GM19240 (cell line): ENCODE results near the gene CRYBB1.
"Not testable (repeated sequence)": the region's sequence is repeated elsewhere in the genome, so short reads cannot be mapped to it uniquely, and the experiment has no call there.

Source experiments
- DNase-seq: peaks from one replicate; pipeline ENCODE4 v3.0.0; 2011; ENCODE audit warnings: low spot score; ENCODE audit not compliant: insufficient read length

The CRYBB1 gene

GRCh38 chr22:26636296-26636695, 18.5 kb upstream of the CRYBB1 start:
- no peak for DNase-seq

- DNase-seq, result no peak
Observed at GRCh38 chr22:26635117-26635516, 17.3 kb upstream of the CRYBB1 start.

GRCh38 chr22:26634189-26634588, 16.4 kb upstream of the CRYBB1 start:
- DNase-seq, result no peak

DNA sequence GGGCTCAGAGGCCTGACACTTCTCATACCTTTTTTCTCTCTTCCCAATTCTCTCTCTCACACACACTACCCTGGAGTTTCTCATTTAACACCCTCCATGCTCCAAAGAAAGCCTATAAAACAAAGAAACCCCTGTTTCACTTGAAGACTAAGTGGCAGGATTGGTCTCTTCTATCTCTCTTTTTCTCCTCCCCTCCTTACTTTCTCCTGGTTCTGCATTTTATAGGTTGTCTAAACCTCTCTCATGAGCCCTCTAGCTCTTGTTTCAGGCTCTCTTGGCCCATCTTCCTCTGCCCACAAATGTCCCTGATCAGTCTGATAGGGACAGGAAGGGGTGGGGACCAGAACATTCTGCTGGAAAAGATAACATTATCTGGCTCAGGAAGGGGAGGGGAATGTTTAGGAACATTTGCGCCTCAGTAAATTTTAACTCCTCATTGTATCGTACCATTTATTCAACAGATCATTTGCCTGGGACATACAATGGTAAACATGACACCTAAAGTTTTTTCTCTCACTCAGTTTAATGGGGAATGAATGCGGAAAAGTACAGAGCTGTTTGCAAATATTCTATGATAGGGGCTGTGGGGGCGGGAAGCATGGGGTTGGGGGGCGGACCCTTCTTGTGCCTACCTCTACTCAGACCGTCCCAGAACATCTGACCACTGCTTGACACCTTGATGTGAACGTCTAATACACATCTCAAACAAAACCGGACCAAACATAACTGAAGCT, 14.8 kb upstream of the CRYBB1 start:
- no peak for DNase-seq

GRCh38 chr22:26631282-26631681, 13.5 kb upstream of the CRYBB1 start:
- DNase-seq, result no peak

DNA sequence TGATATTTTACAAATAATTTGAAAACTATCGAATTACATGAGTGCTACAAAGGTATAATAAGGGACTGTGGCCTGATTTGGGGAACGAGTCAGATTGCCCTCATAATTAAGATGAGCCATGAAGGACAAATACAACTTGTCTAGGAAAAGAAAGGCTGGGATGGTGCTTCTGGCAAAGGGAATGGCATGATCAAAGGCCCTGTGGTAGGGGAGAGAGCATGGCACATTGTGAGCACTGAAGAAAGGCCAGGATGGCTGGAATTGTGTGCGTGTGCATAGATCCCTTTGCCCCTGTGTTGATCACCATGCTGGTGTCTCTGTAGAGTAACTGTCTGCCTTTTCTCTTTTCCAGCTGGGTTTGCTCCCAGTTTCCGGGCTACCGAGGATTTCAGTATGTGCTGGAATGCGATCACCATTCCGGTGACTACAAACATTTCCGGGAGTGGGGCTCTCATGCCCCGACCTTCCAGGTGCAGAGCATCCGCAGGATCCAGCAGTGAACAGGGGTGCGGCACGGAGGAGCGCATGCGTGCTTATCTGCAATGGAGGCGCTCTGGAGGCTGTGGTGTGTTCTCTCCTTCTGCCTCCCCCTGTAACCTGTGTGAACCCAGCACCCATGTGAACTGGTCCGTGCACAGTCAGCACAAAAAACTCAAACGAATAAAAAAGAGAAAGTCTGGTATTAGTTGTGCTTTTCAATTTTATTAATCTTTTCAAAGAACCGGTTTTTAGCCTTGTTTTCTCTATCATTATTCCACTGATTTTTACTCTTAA, 12.3 kb upstream of the CRYBB1 start:
- no peak for DNase-seq

- DNase-seq, result no peak
Observed at GRCh38 chr22:26624803-26625202, 7.0 kb upstream of the CRYBB1 start.

DNA sequence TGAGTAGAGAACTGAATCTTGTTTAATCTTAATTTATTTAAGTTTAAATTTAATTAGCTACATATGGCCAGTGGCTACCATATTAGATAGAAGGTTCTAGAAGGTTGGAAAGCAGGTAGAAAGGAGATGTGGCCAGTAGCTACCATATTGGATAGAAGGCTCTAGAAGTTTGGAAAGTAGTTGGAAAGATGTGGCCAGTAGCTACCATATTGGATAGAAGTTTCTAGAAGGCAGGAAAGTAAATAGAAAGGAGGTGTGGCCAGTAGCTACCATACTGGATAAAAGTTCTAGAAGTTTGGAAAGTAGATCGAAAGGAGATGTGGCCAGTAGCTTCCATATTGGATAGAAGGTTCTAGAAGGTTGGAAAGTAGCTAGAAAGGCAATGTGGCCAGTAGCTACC, 6.2 kb upstream of the CRYBB1 start:
- no peak for DNase-seq

- no peak for DNase-seq
Observed at GRCh38 chr22:26621663-26622062, 3.8 kb upstream of the CRYBB1 start, which contains the start of gene CRYBA4. Gene CRYBA4, plus strand, starts transcription at chr22:26621963. Its CDS starts 634 bp downstream, at chr22:26622597.

DNA sequence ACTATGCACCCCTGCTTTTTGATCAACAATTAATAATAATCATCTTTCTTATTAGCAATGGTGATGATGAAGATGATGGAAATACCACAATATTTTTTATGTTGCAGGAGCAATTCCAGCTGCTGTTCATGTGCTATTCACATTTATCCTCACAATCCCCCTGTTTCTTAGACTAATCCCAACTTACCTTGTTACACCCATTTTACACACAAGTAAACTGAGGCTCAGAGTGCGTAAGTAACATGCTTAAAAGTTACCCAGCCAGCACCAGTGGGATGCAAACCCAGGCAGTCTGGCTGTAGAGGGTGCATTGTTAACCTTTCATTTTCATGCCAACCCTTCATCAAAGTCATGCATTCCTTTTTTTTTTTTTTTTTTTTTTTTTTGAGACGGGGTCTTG, 2.4 kb upstream of the CRYBB1 start:
- no peak for DNase-seq

- no peak for DNase-seq
Observed at GRCh38 chr22:26619510-26619909, 1.7 kb upstream of the CRYBB1 start.

GRCh38 chr22:26618455-26618854, 628 bp upstream of the CRYBB1 start:
- no peak for DNase-seq

DNA sequence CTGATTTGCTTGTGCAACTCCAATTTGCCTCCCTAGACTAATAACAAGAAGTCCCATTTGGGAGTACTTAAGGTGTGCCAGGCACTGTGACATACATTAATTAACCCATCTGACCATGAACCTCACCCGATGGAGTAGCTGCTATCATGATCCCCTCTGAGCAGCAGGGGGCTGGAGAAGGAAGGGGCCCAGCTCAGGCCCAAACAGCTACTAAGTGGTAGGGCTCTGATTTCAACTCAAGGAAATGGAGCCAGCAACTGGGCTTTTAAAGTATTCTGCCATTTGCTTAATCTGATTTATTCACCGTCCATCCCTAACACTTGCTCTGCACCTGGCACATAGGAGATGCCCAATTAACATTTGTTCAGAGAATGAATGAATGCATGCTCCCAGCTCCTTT, 1.2 kb downstream of the CRYBB1 start:
- no peak for DNase-seq

GRCh38 chr22:26615830-26616435, 1.9 kb downstream of the CRYBB1 start:
- DNase-seq, result no peak

DNA sequence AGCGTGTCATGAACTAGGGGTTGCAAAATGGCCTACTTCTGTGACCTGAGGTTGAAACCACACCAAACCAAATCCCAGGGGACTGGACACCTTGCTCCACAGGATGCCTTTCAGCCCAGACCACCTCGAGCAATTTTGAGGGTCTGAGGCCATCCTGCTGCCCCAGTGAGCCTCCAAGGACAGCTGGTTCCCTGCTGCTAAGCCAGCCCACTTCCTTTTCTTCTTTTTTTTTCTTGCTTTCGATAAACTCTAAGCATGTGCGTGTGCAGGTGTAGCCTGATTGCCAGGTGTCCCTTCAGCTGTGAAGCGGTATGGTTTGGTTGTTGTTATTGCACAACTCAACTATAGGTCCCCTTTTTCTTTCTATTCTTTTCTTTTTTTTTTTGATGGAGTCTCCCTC, 2.7 kb downstream of the CRYBB1 start:
- peak; percentile 44 for DNase-seq

- DNase-seq, result no peak
Observed at GRCh38 chr22:26614322-26614721, 3.5 kb downstream of the CRYBB1 start.

GRCh38 chr22:26613753-26614152, 4.1 kb downstream of the CRYBB1 start:
- not testable (repeated sequence) for DNase-seq

DNA sequence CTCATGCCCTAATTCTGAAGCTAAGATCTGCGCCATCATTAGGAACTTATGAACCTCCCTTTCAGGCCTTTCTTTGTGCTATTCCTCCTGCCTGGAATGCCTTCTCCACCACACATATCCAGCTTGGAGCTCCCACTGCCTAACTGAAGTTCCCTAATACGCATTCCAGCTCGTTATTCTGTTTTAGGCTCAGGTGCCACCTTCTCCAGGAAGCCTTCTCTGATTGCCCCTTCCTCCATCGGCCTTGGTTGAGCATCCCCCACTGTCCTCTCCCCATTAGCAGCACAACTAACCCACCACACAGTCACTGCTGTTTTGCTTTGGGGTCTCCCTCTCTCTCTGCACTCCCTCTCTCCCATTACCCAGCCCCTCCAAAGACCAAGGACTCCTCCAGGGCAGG, 5.2 kb downstream of the CRYBB1 start:
- no peak for DNase-seq

DNA sequence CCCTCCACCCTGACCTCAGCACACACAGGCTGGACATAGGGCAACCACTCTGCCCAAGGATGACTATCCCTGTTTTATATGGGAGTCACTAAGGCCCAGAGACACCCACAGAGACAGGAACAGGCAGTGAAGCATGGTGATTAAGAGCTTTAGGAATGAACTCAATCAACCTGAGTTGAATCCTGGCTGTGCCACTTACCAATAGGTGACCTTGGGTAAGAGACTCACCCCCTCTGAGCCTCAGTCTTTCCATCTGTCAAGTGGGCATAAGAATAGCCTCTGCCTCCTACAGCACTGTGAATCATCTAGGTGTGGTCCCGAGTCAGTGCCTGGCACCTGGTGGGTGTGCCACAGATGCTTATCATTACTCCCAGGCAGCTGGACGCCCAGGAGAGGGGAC, 6.8 kb downstream of the CRYBB1 start:
- DNase-seq, result no peak

DNA sequence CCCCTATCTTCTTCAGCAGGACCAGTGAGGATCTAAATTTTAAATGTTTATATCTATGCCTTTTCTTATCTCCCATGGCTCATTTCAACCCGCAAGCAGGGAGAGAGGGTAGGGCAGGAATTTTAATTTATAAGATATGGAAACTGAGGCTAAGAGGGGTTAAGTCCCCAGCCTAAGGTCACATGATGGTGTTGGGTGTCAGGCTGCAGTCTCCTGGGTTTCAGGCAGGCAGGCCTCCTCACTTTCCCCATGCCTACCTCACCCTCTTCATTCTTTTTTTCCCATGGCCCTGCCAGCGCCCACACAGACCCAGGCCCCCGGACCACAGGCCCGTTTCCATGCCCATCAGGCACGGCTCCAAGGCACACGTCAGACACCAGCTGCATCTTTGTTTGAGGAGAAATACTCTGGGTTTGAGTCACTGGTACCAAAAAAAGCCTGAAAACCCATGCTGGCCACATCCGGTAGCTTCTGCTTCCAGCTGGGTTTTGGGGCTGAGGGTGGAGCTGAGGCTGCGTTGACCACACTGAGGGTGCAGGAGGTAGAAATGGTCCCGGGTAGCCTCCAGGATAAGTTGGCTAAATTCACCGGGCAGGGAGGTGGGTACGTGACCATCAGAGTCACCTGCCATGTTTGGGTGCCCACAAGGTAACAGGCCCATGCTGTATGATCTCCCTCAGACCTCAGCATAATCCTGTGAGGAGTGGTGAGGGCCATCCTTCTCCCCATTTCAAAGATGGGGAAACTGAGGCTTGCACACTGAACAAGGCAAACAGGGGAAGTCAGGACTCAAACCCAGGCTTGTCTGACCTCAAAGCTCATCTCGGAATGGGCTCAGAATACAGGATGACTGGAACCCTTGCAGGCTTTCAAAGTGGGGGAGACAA, 7.5 kb downstream of the CRYBB1 start:
- DNase-seq, result peak; percentile 81

GRCh38 chr22:26609287-26609686, 8.5 kb downstream of the CRYBB1 start:
- DNase-seq, result no peak
